Mesodermal cell (in vitro differentiated cells): ENCODE results near the gene BCDIN3D.
"Not testable (repeated sequence)": the region's sequence is repeated elsewhere in the genome, so short reads cannot be mapped to it uniquely, and the experiment has no call there.

Source experiments
- H3K27ac ChIP-seq: 2 replicates; pipeline ENCODE4 v1.7.0; 2013; ENCODE audit warnings: mild to moderate bottlenecking, low read depth, low read length, moderate library complexity; ENCODE audit not compliant: severe bottlenecking
- H3K36me3 ChIP-seq: 2 replicates; pipeline ENCODE4 v1.7.1; 2013; ENCODE audit warnings: mild to moderate bottlenecking, low read length, moderate library complexity; ENCODE audit not compliant: control insufficient read depth, insufficient read depth
- H3K4me1 ChIP-seq: one replicate; pipeline ENCODE4 v1.7.1; 2013; ENCODE audit warnings: mild to moderate bottlenecking, low read length; ENCODE audit not compliant: insufficient read depth, control insufficient read depth, poor library complexity, severe bottlenecking
- H3K4me3 ChIP-seq: 2 replicates; pipeline ENCODE4 v1.7.0; 2013; ENCODE audit warnings: low read length, control low read depth, mild to moderate bottlenecking; ENCODE audit not compliant: insufficient read depth, poor library complexity, severe bottlenecking; ENCODE audit errors: extremely low read depth
- H3K9me3 ChIP-seq: 2 replicates; pipeline ENCODE4 v1.7.1; 2013; ENCODE audit warnings: mild to moderate bottlenecking, low read length, moderate library complexity; ENCODE audit not compliant: control insufficient read depth
- WGBS, 2 experiments: methylation state at CpG; one replicate each; pipeline ENCODE4 v1.1.5; 2013; ENCODE audit warnings: missing lambda C conversion rate in 2 of 2; ENCODE audit not compliant: insufficient coverage in 2 of 2; 5-methylcytosine and 5-hydroxymethylcytosine counted together

The BCDIN3D gene

GRCh38 chr12:49868449-49868848 is 25.5 kb upstream of the BCDIN3D start:
- WGBS, 2 experiments, result 94 to 98% methylated on average over 14 to 15 of the region's 16 CpGs
- Histone ChIP-seq H3K36me3 (no peaks in the 10 kb centered on the region), H3K4me1 (peaks cover 26% of the 10 kb centered on the region), H3K27ac (peak overlapping the region; percentile 45), H3K9me3 (no peaks in the 10 kb centered on the region), H3K4me3 (no peak overlapping the region)

- no peaks in the 10 kb centered on the region for H3K9me3 ChIP-seq
- no peaks in the 10 kb centered on the region for H3K36me3 ChIP-seq
- no peak overlapping the region for H3K27ac ChIP-seq
- 75 to 79% methylated on average over 9 to 11 of the region's 11 CpGs for WGBS, 2 experiments
- peaks cover 26% of the 10 kb centered on the region for H3K4me1 ChIP-seq
- H3K4me3 ChIP-seq, result no peak overlapping the region
Observed at GRCh38 chr12:49867570-49868341, 24.9 kb upstream of the BCDIN3D start.

- H3K9me3 ChIP-seq, result no peaks in the 10 kb centered on the region
- peaks cover 26% of the 10 kb centered on the region for H3K4me1 ChIP-seq
- WGBS, 2 experiments, result 49% methylated on average over 12 to 15 of the region's 19 CpGs
- H3K4me3 ChIP-seq, result no peak overlapping the region
- no peak overlapping the region for H3K27ac ChIP-seq
- H3K36me3 ChIP-seq, result no peaks in the 10 kb centered on the region
Observed at GRCh38 chr12:49866859-49867569, 24.1 kb upstream of the BCDIN3D start.

- Histone ChIP-seq H3K9me3 (no peaks in the 10 kb centered on the region), H3K4me1 (peaks cover 26% of the 10 kb centered on the region), H3K36me3 (no peaks in the 10 kb centered on the region), H3K4me3 (no peak overlapping the region), H3K27ac (no peak overlapping the region)
- WGBS, 2 experiments, result 94 to 96% methylated on average over 7 to 8 of the region's 8 CpGs
Observed at GRCh38 chr12:49865782-49866135, 22.9 kb upstream of the BCDIN3D start.

- Histone ChIP-seq H3K27ac (no peak overlapping the region), H3K4me1 (peaks cover 26% of the 10 kb centered on the region), H3K36me3 (no peaks in the 10 kb centered on the region), H3K9me3 (no peaks in the 10 kb centered on the region), H3K4me3 (no peak overlapping the region)
- WGBS, 2 experiments, result 93 to 94% methylated on average over 7 to 11 of the region's 13 CpGs
Observed at GRCh38 chr12:49865109-49865781, 22.3 kb upstream of the BCDIN3D start.

- Histone ChIP-seq H3K4me3 (no peak overlapping the region), H3K36me3 (no peaks in the 10 kb centered on the region), H3K9me3 (no peaks in the 10 kb centered on the region), H3K27ac (no peak overlapping the region), H3K4me1 (peaks cover 24% of the 10 kb centered on the region)
- 93% methylated on average over 2 of the region's 2 CpGs; no CpG with 5 or more reads in 1 of the 2 experiments for WGBS, 2 experiments
Observed at GRCh38 chr12:49864798-49865090, 21.8 kb upstream of the BCDIN3D start.

- Histone ChIP-seq H3K9me3 (no peaks in the 10 kb centered on the region), H3K36me3 (no peaks in the 10 kb centered on the region), H3K27ac (no peak overlapping the region), H3K4me3 (no peak overlapping the region), H3K4me1 (peaks cover 18% of the 10 kb centered on the region)
- WGBS, 2 experiments, result 84 to 88% methylated on average over 16 to 17 of the region's 17 CpGs
Observed at GRCh38 chr12:49863946-49864797, 21.3 kb upstream of the BCDIN3D start.

GRCh38 chr12:49860921-49861320 is 18.0 kb upstream of the BCDIN3D start:
- H3K27ac ChIP-seq, H3K4me1 ChIP-seq, H3K36me3 ChIP-seq, H3K9me3 ChIP-seq, H3K4me3 ChIP-seq: not testable (repeated sequence)
- WGBS, 2 experiments, result 80% methylated on average over 1 of the region's 31 CpGs; no CpG with 5 or more reads in 1 of the 2 experiments

- not testable (repeated sequence) for H3K4me1 ChIP-seq, H3K36me3 ChIP-seq, H3K27ac ChIP-seq, H3K9me3 ChIP-seq, H3K4me3 ChIP-seq
- WGBS, 2 experiments, result 86 to 90% methylated on average over 4 of the region's 4 CpGs
Observed at GRCh38 chr12:49855890-49856289, 13.0 kb upstream of the BCDIN3D start.

- Histone ChIP-seq H3K36me3 (no peaks in the 10 kb centered on the region), H3K4me3 (no peak overlapping the region), H3K9me3 (no peaks in the 10 kb centered on the region), H3K4me1 (no peaks in the 10 kb centered on the region), H3K27ac (no peak overlapping the region)
- 94 to 95% methylated on average over 3 of the region's 4 CpGs for WGBS, 2 experiments
Observed at GRCh38 chr12:49854976-49855375, 12.1 kb upstream of the BCDIN3D start.
